IPS DF 6.9 (cell line): Measurements from ENCODE around the gene PXT1.
A peak's percentile ranks its signal among the peaks of the same experiment; 100 is the strongest.

ENCODE experiments used
- DNase-seq: peaks from one replicate; pipeline ENCODE4 v3.0.0-alpha.2; 2013; ENCODE audit warnings: low read depth, low spot score
- H3K27ac ChIP-seq: one replicate; pipeline ENCODE4 v1.5.1; 2013; ENCODE audit warnings: low read length, control low read depth
- H3K27me3 ChIP-seq: 2 replicates; pipeline ENCODE4 v1.6.1; 2013; ENCODE audit warnings: mild to moderate bottlenecking, low read length; ENCODE audit not compliant: control insufficient read depth, insufficient read depth
- H3K36me3 ChIP-seq: 2 replicates; pipeline ENCODE4 v1.6.1; 2013; ENCODE audit warnings: low read length; ENCODE audit not compliant: control insufficient read depth, insufficient read depth
- H3K4me1 ChIP-seq: 2 replicates; pipeline ENCODE4 v1.6.1; 2013; ENCODE audit warnings: low read length; ENCODE audit not compliant: control insufficient read depth, insufficient read depth
- H3K4me3 ChIP-seq: 2 replicates; pipeline ENCODE4 v1.5.1; 2013; ENCODE audit warnings: mild to moderate bottlenecking, low read length
- H3K9me3 ChIP-seq: 2 replicates; pipeline ENCODE4 v1.6.1; 2013; ENCODE audit warnings: low read length, inconsistent platforms; ENCODE audit not compliant: control insufficient read depth, insufficient read depth
- WGBS: extraction: QIAGEN DNeasy Blood & Tissue Kit; methylation state at CpG from one replicate; pipeline ENCODE4 v1.1.7; 2013; ENCODE audit warnings: mixed read lengths, missing lambda C conversion rate; ENCODE audit not compliant: insufficient read length, insufficient coverage; 5-methylcytosine and 5-hydroxymethylcytosine counted together

PXT1 gene

GRCh38 chr6:36347621-36348020 is 95.0 kb downstream of the PXT1 start:
- H3K4me1 ChIP-seq = 0 out of 2 replicates have a peak, but pooled peaks cover 2% of the 10 kb centered on the region
- H3K9me3 ChIP-seq = no peaks in the 10 kb centered on the region
- WGBS = no CpG with 5 or more reads among the region's 4 CpGs
- H3K4me3 ChIP-seq = no peak overlapping the region
- no peak overlapping the region for H3K27ac ChIP-seq
- H3K27me3 ChIP-seq = no peaks in the 10 kb centered on the region
- DNase-seq = no peak
- H3K36me3 ChIP-seq = no peaks in the 10 kb centered on the region

- DNase-seq = no peak
- Histone ChIP-seq H3K9me3 (no peaks in the 10 kb centered on the region), H3K27me3 (no peaks in the 10 kb centered on the region), H3K27ac (no peak overlapping the region), H3K4me3 (no peak overlapping the region), H3K4me1 (0 out of 2 replicates have a peak, but pooled peaks cover 2% of the 10 kb centered on the region), H3K36me3 (no peaks in the 10 kb centered on the region)
- WGBS = no CpG with 5 or more reads among the region's 20 CpGs
These were observed 96.0 kb downstream of the PXT1 start for GRCh38 chr6:36346486-36347273.

- Histone ChIP-seq H3K27me3 (no peaks in the 10 kb centered on the region), H3K9me3 (no peaks in the 10 kb centered on the region), H3K27ac (no peak overlapping the region), H3K36me3 (no peaks in the 10 kb centered on the region), H3K4me1 (0 out of 2 replicates have a peak, but pooled peaks cover 2% of the 10 kb centered on the region), H3K4me3 (no peak overlapping the region)
- no peak for DNase-seq
- no CpG with 5 or more reads among the region's 13 CpGs for WGBS
These were observed 96.8 kb downstream of the PXT1 start for GRCh38 chr6:36345681-36346466.

GRCh38 chr6:36343109-36343680 is 99.5 kb downstream of the PXT1 start:
- WGBS = no CpG with 5 or more reads among the region's 5 CpGs
- Histone ChIP-seq H3K27me3 (no peaks in the 10 kb centered on the region; the same call in 1 of the 2 replicates), H3K9me3 (no peaks in the 10 kb centered on the region), H3K36me3 (no peaks in the 10 kb centered on the region), H3K4me1 (0 out of 2 replicates have a peak, but pooled peaks cover 2% of the 10 kb centered on the region), H3K4me3 (no peak overlapping the region), H3K27ac (no peak overlapping the region)
- no peak for DNase-seq

GRCh38 chr6:36340618-36341454 is 101.8 kb downstream of the PXT1 start:
- H3K36me3 ChIP-seq = no peaks in the 10 kb centered on the region
- H3K27me3 ChIP-seq = no peaks in the 10 kb centered on the region; the same call in 1 of the 2 replicates
- WGBS = no CpG with 5 or more reads among the region's 36 CpGs
- 0 out of 2 replicates have a peak, but pooled peaks cover under 1% of the 10 kb centered on the region for H3K4me1 ChIP-seq
- DNase-seq = no peak
- H3K4me3 ChIP-seq = peak overlapping the region; percentile 12; the same call in 1 of the 2 replicates
- H3K27ac ChIP-seq = no peak overlapping the region
- no peaks in the 10 kb centered on the region for H3K9me3 ChIP-seq
